Neural progenitor cell (in vitro differentiated cells): Measurements from ENCODE around the gene PPARG. TPM values are rescaled to one million over a fixed set of nuclear protein-coding genes. Genes with fewer than 3 reads are reported as not detected.

Experiments
- DNase-seq: peaks from one replicate; pipeline ENCODE4 v3.0.0-alpha.2; 2016; ENCODE audit warnings: low spot score
- H2AFZ ChIP-seq: fragments of 200-600 bp; sonication (generic); replicated peaks from 2 replicates; pipeline ENCODE4 v1.6.1; 2016; ENCODE audit warnings: antibody characterized with exemption
- H3F3A ChIP-seq: fragments of 200-600 bp; sonication (generic); 2 replicates; pipeline ENCODE4 v1.6.1; 2016; ENCODE audit warnings: antibody characterized with exemption, low read depth
- H3K27ac ChIP-seq: fragments of 200-600 bp; sonication (generic); 2 replicates; pipeline ENCODE4 v1.5.1; 2016; ENCODE audit warnings: mild to moderate bottlenecking
- H3K27me3 ChIP-seq: fragments of 200-600 bp; sonication (generic); 2 replicates; pipeline ENCODE4 v1.6.1; 2016; ENCODE audit warnings: mild to moderate bottlenecking, moderate library complexity
- H3K36me3 ChIP-seq: fragments of 200-600 bp; sonication (generic); 2 replicates; pipeline ENCODE4 v1.5.1; 2016
- H3K4me1 ChIP-seq: fragments of 200-600 bp; sonication (generic); 2 replicates; pipeline ENCODE4 v1.6.1; 2016; ENCODE audit warnings: mixed run types
- H3K4me2 ChIP-seq: fragments of 200-600 bp; sonication (generic); 2 replicates; pipeline ENCODE4 v1.6.1; 2016
- H3K4me3 ChIP-seq: fragments of 200-600 bp; sonication (generic); 2 replicates; pipeline ENCODE4 v1.5.1; 2016
- H3K79me2 ChIP-seq: fragments of 200-600 bp; sonication (generic); 2 replicates; pipeline ENCODE4 v1.6.1; 2016; ENCODE audit warnings: low read depth
- H3K9ac ChIP-seq: fragments of 200-600 bp; sonication (generic); 2 replicates; pipeline ENCODE4 v1.6.1; 2016
- H3K9me3 ChIP-seq: fragments of 200-600 bp; sonication (generic); 2 replicates; pipeline ENCODE4 v1.5.1; 2016; ENCODE audit warnings: low read depth
- H4K20me1 ChIP-seq: fragments of 200-600 bp; sonication (generic); 2 replicates; pipeline ENCODE4 v1.6.1; 2016; ENCODE audit warnings: low read depth
- H3K27ac Mint-ChIP-seq: 3 replicates; pipeline ENCODE4 v1.8.0; 2021; ENCODE audit warnings: mixed read lengths
- H3K27me3 Mint-ChIP-seq: 2 replicates; pipeline ENCODE4 v1.8.0; 2022; ENCODE audit warnings: low read depth, mild to moderate bottlenecking, inconsistent platforms, moderate library complexity, mixed read lengths; ENCODE audit not compliant: insufficient read depth
- H3K36me3 Mint-ChIP-seq: 3 replicates; pipeline ENCODE4 v1.8.0; 2021; ENCODE audit warnings: mixed read lengths
- H3K4me1 Mint-ChIP-seq: 3 replicates; pipeline ENCODE4 v1.8.0; 2021; ENCODE audit warnings: mixed read lengths
- H3K4me3 Mint-ChIP-seq: 3 replicates; pipeline ENCODE4 v1.8.0; 2021; ENCODE audit warnings: mild to moderate bottlenecking, moderate library complexity, mixed read lengths
- H3K9me3 Mint-ChIP-seq: 3 replicates; pipeline ENCODE4 v1.8.0; 2020; ENCODE audit warnings: mixed read lengths
- EZH2 ChIP-seq: fragments of 200-600 bp; sonication (generic); IDR thresholded peaks from 2 replicates; pipeline ENCODE4 v1.6.1; 2017; ENCODE audit warnings: antibody characterized with exemption, mild to moderate bottlenecking, moderate library complexity
- EZH2phosphoT487 ChIP-seq: fragments of 200-600 bp; sonication (generic); IDR thresholded peaks from 2 replicates; pipeline ENCODE4 v1.6.1; 2017; ENCODE audit warnings: antibody characterized with exemption
- total RNA-seq: library from RNA; depleted of rRNA; stranded (reverse); fragments of >200 nt; gene quantifications from 2 replicates; pipeline ENCODE4 v1.2.3, GENCODE V29; 2015; ENCODE audit warnings: low replicate concordance
- TF ChIP-seq, protein P1 (sequence below): fragments of 200-600 bp; sonication (generic); IDR thresholded peaks from 2 replicates; pipeline ENCODE4 v1.5.1; 2017; ENCODE audit warnings: antibody characterized with exemption, mild to moderate bottlenecking

PPARG gene
- 0.50 TPM in 1 of 2 replicates, not detected in the other for total RNA-seq

GRCh38 chr3:12288182-12289129, at the start of gene PPARG:
Gene PPARG (plus strand): TSS chr3:12289070. CDS start chr3:12379712, 90,642 bp downstream.
- H4K20me1 ChIP-seq = peaks cover 4% of the 10 kb centered on the region
- no peak within 1 kb of the TSS for H3K27ac ChIP-seq
- no peaks in the 10 kb centered on the region for H3K36me3 ChIP-seq
- H3K4me3 Mint-ChIP-seq = peak within 1 kb of the TSS; percentile 89
- H3K27ac Mint-ChIP-seq = no peak within 1 kb of the TSS
- H3K79me2 ChIP-seq = no peaks in the 10 kb centered on the region
- H3K36me3 Mint-ChIP-seq = no peaks in the 10 kb centered on the region
- peak; percentile 68 for DNase-seq
- H3K9ac ChIP-seq = no peak within 1 kb of the TSS
- no peaks in the 10 kb centered on the region for H3K4me1 ChIP-seq
- peak; percentile 79 for TF ChIP-seq EZH2phosphoT487
- TF ChIP-seq EZH2 = peak; percentile 72
- TF ChIP-seq, protein P1, sequence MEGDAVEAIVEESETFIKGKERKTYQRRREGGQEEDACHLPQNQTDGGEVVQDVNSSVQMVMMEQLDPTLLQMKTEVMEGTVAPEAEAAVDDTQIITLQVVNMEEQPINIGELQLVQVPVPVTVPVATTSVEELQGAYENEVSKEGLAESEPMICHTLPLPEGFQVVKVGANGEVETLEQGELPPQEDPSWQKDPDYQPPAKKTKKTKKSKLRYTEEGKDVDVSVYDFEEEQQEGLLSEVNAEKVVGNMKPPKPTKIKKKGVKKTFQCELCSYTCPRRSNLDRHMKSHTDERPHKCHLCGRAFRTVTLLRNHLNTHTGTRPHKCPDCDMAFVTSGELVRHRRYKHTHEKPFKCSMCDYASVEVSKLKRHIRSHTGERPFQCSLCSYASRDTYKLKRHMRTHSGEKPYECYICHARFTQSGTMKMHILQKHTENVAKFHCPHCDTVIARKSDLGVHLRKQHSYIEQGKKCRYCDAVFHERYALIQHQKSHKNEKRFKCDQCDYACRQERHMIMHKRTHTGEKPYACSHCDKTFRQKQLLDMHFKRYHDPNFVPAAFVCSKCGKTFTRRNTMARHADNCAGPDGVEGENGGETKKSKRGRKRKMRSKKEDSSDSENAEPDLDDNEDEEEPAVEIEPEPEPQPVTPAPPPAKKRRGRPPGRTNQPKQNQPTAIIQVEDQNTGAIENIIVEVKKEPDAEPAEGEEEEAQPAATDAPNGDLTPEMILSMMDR = no peak
- H3K4me2 ChIP-seq = peak within 1 kb of the TSS; percentile 97
- H3K9me3 Mint-ChIP-seq = peaks cover 2% of the 10 kb centered on the region
- peaks cover 95% of the 10 kb centered on the region for H3K27me3 ChIP-seq
- H3K9me3 ChIP-seq = no peaks in the 10 kb centered on the region
- peak within 1 kb of the TSS; percentile 73 for H3K4me3 ChIP-seq
- peak within 1 kb of the TSS; percentile 93 for H2AFZ ChIP-seq
- peaks cover 25% of the 10 kb centered on the region for H3K27me3 Mint-ChIP-seq
- H3K4me1 Mint-ChIP-seq = peaks cover 5% of the 10 kb centered on the region
- peaks cover 7% of the 10 kb centered on the region for H3F3A ChIP-seq

DNA sequence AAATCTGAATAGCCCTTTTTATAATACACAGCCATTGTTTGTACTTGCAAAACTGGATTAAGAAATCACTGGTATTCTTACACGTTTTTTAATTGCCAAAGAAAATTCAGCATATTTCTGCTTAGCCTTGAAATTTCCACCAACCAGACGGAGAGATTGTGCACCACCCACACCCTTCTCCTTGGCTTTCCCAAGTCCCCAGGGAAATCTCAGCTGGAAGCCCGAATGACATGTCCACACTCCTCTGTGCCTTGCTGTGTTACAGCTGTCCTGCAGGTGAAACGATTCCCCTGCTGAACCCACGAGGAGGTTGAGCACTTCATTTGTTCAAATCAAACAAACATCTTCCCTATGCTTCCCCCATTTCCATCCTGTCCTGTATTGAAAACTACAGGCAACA, 49.6 kb upstream of the PPARG start:
- Histone ChIP-seq H3K27ac (no peak overlapping the region), H2AFZ (no peak overlapping the region), H3K4me2 (no peak overlapping the region), H3K36me3 (no peaks in the 10 kb centered on the region), H3K27me3 (no peaks in the 10 kb centered on the region), H3K4me1 (no peaks in the 10 kb centered on the region), H3K4me3 (no peak overlapping the region), H3F3A (no peaks in the 10 kb centered on the region), H3K79me2 (no peaks in the 10 kb centered on the region), H3K9ac (no peak overlapping the region), H3K9me3 (no peaks in the 10 kb centered on the region), H4K20me1 (no peaks in the 10 kb centered on the region)
- Mint-ChIP-seq H3K4me3 (no peak overlapping the region), H3K4me1 (no peaks in the 10 kb centered on the region), H3K36me3 (no peaks in the 10 kb centered on the region), H3K9me3 (peaks cover 2% of the 10 kb centered on the region), H3K27ac (no peak overlapping the region), H3K27me3 (peaks cover 5% of the 10 kb centered on the region)
- TF ChIP-seq, protein P1 = no peak
- TF ChIP-seq EZH2phosphoT487 (no peak), EZH2 (no peak)
- DNase-seq = no peak

DNA sequence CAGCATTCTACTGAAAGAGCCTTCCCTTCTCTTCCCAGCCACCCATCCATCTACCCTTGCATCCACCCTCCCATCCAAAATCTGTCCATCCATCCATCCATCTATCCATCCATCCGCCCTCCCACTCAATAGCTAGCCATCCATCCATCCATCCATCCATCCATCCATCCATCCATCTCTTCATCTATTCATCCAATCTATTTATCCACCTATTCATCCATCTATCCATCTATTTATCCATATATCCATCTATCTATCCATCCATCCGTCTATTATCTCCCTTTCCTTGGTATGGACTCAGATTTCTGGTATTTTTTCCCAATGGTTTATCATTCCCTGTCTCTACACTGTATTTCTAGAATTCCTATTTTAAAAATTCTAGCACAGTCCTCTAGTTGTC, 46.1 kb upstream of the PPARG start:
- H3K4me1 ChIP-seq = no peaks in the 10 kb centered on the region
- no peak overlapping the region for H3K9ac ChIP-seq
- H2AFZ ChIP-seq = no peak overlapping the region
- Mint-ChIP-seq H3K36me3 (no peaks in the 10 kb centered on the region), H3K4me3 (no peak overlapping the region), H3K9me3 (peaks cover 2% of the 10 kb centered on the region), H3K27me3 (peaks cover 5% of the 10 kb centered on the region), H3K4me1 (no peaks in the 10 kb centered on the region), H3K27ac (no peak overlapping the region)
- TF ChIP-seq, protein P1 = no peak
- TF ChIP-seq EZH2phosphoT487 = no peak
- TF ChIP-seq EZH2 = no peak
- H3K79me2 ChIP-seq = no peaks in the 10 kb centered on the region
- no peaks in the 10 kb centered on the region for H4K20me1 ChIP-seq
- no peaks in the 10 kb centered on the region for H3K9me3 ChIP-seq
- no peak for DNase-seq
- no peaks in the 10 kb centered on the region for H3F3A ChIP-seq
- H3K36me3 ChIP-seq = no peaks in the 10 kb centered on the region
- no peak overlapping the region for H3K27ac ChIP-seq
- H3K4me3 ChIP-seq = no peak overlapping the region
- peaks cover 5% of the 10 kb centered on the region for H3K27me3 ChIP-seq
- no peak overlapping the region for H3K4me2 ChIP-seq
